Measurements from ENCODE around the gene ATP1B4. TPM values are rescaled to one million over a fixed set of nuclear protein-coding genes. Genes with fewer than 3 reads are reported as not detected.

Gene ATP1B4
- total RNA-seq, 4 donors from 2014 or later = not detected

GRCh38 chrX:120372667-120373370, 10.9 kb downstream of the ATP1B4 start:
- intact Hi-C loops (cut with DNase I) = no loop called here
- H3K27me3 ChIP-seq = no peaks in the 10 kb centered on the region
- WGBS, 2 donors = 60 to 79% methylated on average over 4 to 6 of the region's 6 CpGs
- H3K9me3 ChIP-seq = no peaks in the 10 kb centered on the region
- no peak overlapping the region for H3K4me3 ChIP-seq
- no peaks in the 10 kb centered on the region for H3K36me3 ChIP-seq
- no peaks in the 10 kb centered on the region for H3K4me1 ChIP-seq
- no peak overlapping the region for H3K27ac ChIP-seq
- TF ChIP-seq, protein P1, sequence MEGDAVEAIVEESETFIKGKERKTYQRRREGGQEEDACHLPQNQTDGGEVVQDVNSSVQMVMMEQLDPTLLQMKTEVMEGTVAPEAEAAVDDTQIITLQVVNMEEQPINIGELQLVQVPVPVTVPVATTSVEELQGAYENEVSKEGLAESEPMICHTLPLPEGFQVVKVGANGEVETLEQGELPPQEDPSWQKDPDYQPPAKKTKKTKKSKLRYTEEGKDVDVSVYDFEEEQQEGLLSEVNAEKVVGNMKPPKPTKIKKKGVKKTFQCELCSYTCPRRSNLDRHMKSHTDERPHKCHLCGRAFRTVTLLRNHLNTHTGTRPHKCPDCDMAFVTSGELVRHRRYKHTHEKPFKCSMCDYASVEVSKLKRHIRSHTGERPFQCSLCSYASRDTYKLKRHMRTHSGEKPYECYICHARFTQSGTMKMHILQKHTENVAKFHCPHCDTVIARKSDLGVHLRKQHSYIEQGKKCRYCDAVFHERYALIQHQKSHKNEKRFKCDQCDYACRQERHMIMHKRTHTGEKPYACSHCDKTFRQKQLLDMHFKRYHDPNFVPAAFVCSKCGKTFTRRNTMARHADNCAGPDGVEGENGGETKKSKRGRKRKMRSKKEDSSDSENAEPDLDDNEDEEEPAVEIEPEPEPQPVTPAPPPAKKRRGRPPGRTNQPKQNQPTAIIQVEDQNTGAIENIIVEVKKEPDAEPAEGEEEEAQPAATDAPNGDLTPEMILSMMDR (IDR thresholded peaks at IDR 0.05) = no peak
- TF ChIP-seq POLR2A (IDR thresholded peaks at IDR 0.05) = no peak
- no peak for DNase-seq

DNA sequence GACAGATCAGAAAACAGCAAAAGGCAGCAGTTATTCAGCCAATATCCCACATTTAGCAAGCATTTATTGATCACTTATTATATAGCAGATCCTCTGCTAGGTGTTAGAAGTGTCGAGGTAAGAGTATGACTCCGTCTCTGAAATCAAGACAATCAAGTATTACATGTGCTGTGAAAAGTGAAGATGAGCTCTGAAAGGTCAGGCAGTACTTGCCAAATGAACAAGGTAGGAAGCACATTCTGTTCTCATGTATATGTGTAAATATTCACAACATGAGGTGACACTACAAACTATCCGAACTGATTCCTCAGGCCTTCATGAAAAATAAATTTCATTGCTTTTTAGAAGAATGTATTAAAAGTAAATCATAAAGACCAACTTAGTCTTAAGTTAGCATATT, 15.3 kb downstream of the ATP1B4 start:
- Histone ChIP-seq H3K27ac (no peak overlapping the region), H3K4me1 (no peaks in the 10 kb centered on the region), H3K27me3 (no peaks in the 10 kb centered on the region), H3K36me3 (no peaks in the 10 kb centered on the region), H3K9me3 (no peaks in the 10 kb centered on the region), H3K4me3 (no peak overlapping the region)
- intact Hi-C loops (cut with DNase I) = no loop called here
- 61 to 69% methylated on average over 3 of the region's 3 CpGs for WGBS, 2 donors
- TF ChIP-seq POLR2A (IDR thresholded peaks at IDR 0.05) = no peak
- TF ChIP-seq, protein P1 (IDR thresholded peaks at IDR 0.05) = no peak
- no peak for DNase-seq

DNA sequence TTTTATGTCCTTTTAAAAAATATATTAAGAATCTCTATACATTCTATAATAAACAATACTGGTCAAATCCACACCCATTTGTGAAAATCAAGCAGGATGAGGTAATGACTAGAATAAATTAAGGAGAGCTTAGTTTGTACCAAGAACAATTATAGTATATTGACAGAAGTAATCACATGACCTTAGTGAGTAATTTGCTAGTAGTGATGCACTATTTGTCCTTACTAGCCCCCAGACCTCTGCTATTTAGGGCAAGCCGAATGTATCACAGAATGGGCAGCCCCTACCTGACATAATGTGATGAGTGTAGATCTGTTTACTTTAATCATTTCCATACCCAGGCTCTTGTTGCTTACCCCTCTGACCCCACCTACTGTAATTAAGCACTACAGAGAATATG, 15.8 kb downstream of the ATP1B4 start:
- Histone ChIP-seq H3K36me3 (no peaks in the 10 kb centered on the region), H3K4me3 (no peak overlapping the region), H3K27me3 (no peaks in the 10 kb centered on the region), H3K4me1 (no peaks in the 10 kb centered on the region), H3K27ac (no peak overlapping the region), H3K9me3 (no peaks in the 10 kb centered on the region)
- no peak for TF ChIP-seq POLR2A (IDR thresholded peaks at IDR 0.05)
- TF ChIP-seq, protein P1 (IDR thresholded peaks at IDR 0.05) = no peak
- intact Hi-C loops (cut with DNase I) = no loop called here
- WGBS, 2 donors = 60 to 82% methylated on average over 1 of the region's 1 CpG
- DNase-seq = no peak

DNA sequence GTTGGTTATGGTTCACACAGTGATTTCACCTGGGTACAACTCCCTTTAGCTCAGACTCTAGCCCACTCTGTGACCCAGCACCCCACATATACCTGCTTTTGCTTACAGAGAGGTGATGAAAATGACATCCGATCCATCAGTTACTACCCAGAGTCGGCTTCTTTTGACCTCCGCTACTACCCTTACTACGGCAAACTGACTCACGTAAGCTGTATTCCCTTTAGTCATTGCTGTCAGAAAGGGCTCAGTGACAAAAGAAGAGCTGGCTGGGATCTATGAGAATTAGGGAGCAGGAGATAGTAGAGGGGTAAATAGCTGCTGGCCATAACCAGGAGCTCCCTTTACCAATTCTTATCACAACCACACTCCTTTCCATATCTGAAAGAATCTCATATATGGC, 16.7 kb downstream of the ATP1B4 start:
- Histone ChIP-seq H3K4me1 (no peaks in the 10 kb centered on the region), H3K36me3 (no peaks in the 10 kb centered on the region), H3K9me3 (no peaks in the 10 kb centered on the region), H3K4me3 (no peak overlapping the region), H3K27me3 (no peaks in the 10 kb centered on the region), H3K27ac (no peak overlapping the region)
- intact Hi-C loops (cut with DNase I) = no loop called here
- 90 to 91% methylated on average over 5 of the region's 5 CpGs for WGBS, 2 donors
- TF ChIP-seq POLR2A (IDR thresholded peaks at IDR 0.05) = no peak
- TF ChIP-seq, protein P1 (IDR thresholded peaks at IDR 0.05) = no peak
- DNase-seq = no peak

- Histone ChIP-seq H3K9me3 (no peaks in the 10 kb centered on the region), H3K27ac (no peak overlapping the region), H3K27me3 (no peaks in the 10 kb centered on the region), H3K4me1 (no peaks in the 10 kb centered on the region), H3K36me3 (no peaks in the 10 kb centered on the region), H3K4me3 (no peak overlapping the region)
- intact Hi-C loops (cut with DNase I) = no loop called here
- no peak for TF ChIP-seq POLR2A (IDR thresholded peaks at IDR 0.05)
- TF ChIP-seq, protein P1 (IDR thresholded peaks at IDR 0.05) = no peak
- WGBS, 2 donors = 50 to 58% methylated on average over 5 to 6 of the region's 6 CpGs
- DNase-seq = no peak
These were observed 18.2 kb downstream of the ATP1B4 start for GRCh38 chrX:120379937-120380681.
